Fibroblast of lung (primary cell): ENCODE measurements around the gene SMIM17. TPM values are rescaled to one million over a fixed set of nuclear protein-coding genes. Genes with fewer than 3 reads are reported as not detected.

ENCODE experiments used
- DNase-seq, 2 donors: peaks; one replicate each; pipeline versions ENCODE4 v3.0.0 to v3.0.0-alpha.2; 2010; ENCODE audit warnings: low read depth in 2 of 2
- H2AFZ ChIP-seq: 2 replicates; pipeline ENCODE4 v1.5.1; 2012; ENCODE audit warnings: low read length, control low read depth, inconsistent platforms
- H3K27ac ChIP-seq: 2 replicates; pipeline ENCODE4 v1.5.1; 2011; ENCODE audit warnings: low read length, control low read depth; ENCODE audit not compliant: insufficient read depth
- H3K27me3 ChIP-seq: 2 replicates; pipeline ENCODE4 v1.5.1; 2011; ENCODE audit warnings: mild to moderate bottlenecking, low read length; ENCODE audit not compliant: control insufficient read depth, insufficient read depth
- H3K36me3 ChIP-seq: 2 replicates; pipeline ENCODE4 v1.5.1; 2011; ENCODE audit warnings: low read length; ENCODE audit not compliant: control insufficient read depth, insufficient read depth
- H3K4me1 ChIP-seq: 2 replicates; pipeline ENCODE4 v1.5.1; 2011; ENCODE audit warnings: low read length; ENCODE audit not compliant: control insufficient read depth, insufficient read depth; ENCODE audit errors: extremely low read depth
- H3K4me2 ChIP-seq: 2 replicates; pipeline ENCODE4 v1.5.1; 2011; ENCODE audit warnings: low read length, control low read depth; ENCODE audit not compliant: insufficient read depth; ENCODE audit errors: extremely low read depth
- H3K4me3 ChIP-seq, 4 experiments: fragments of 200-600 bp in 1 of 4; sonication (generic) in 1 of 4; replicated peaks in 1 of 4; 2 replicates each; pipeline ENCODE4 v1.5.1; 2011 to 2016; ENCODE audit warnings: low read length in 4 of 4, low read depth in 3 of 4, mild to moderate bottlenecking in 3 of 4, control low read depth in 2 of 4, inconsistent platforms in 1 of 4, mixed read lengths in 1 of 4; ENCODE audit not compliant: insufficient read depth in 1 of 4; ENCODE audit errors: control extremely low read depth in 1 of 4
- H3K79me2 ChIP-seq: 2 replicates; pipeline ENCODE4 v1.5.1; 2012; ENCODE audit warnings: mild to moderate bottlenecking, low read length, inconsistent platforms; ENCODE audit not compliant: control insufficient read depth, insufficient read depth
- H3K9ac ChIP-seq: 2 replicates; pipeline ENCODE4 v1.5.1; 2011; ENCODE audit warnings: mild to moderate bottlenecking, low read length, control low read depth; ENCODE audit not compliant: insufficient read depth
- H3K9me3 ChIP-seq: 2 replicates; pipeline ENCODE4 v1.5.1; 2012; ENCODE audit warnings: low read depth, low read length; ENCODE audit not compliant: control insufficient read depth, insufficient read depth
- H4K20me1 ChIP-seq: 2 replicates; pipeline ENCODE4 v1.5.1; 2011; ENCODE audit warnings: low read length; ENCODE audit not compliant: control insufficient read depth, insufficient read depth; ENCODE audit errors: extremely low read depth
- CTCF ChIP-seq, 2 donors: IDR thresholded peaks in 1 of 2; conservative IDR thresholded peaks in 1 of 2; 1 replicate in 1 of 2; 2 replicates in 1 of 2; pipeline ENCODE4 v1.5.1; 2011 to 2012; ENCODE audit warnings: low read length in 2 of 2, control low read depth in 1 of 2, inconsistent platforms in 1 of 2, low read depth in 1 of 2, mild to moderate bottlenecking in 1 of 2
- EZH2 ChIP-seq: IDR thresholded peaks from 2 replicates; pipeline ENCODE4 v1.5.1; 2012; ENCODE audit warnings: low read length, control low read depth, mild to moderate bottlenecking; ENCODE audit errors: missing control alignments
- polyA plus RNA-seq, 2 donors: library from polyadenylated mRNA; depleted of rRNA in 1 of 2; stranded (reverse) in 1 of 2; unstranded in 1 of 2; fragments of >200 nt; gene quantifications; 2 replicates each; pipeline ENCODE4 v1.2.1, GENCODE V29; 2011 to 2012; ENCODE audit warnings: missing spikeins in 1 of 2
- total RNA-seq: library from RNA; depleted of rRNA; stranded (reverse); fragments of >200 nt; gene quantifications from 2 replicates; pipeline ENCODE4 v1.2.1, GENCODE V29; 2014

Gene SMIM17
- total and polyA plus RNA-seq, 2 donors (not counting 1 experiment from before 2014, with no cell fraction given): 0.33 to 0.43 TPM

- H2AFZ ChIP-seq: no peak overlapping the region
- H3K4me1 ChIP-seq: no peaks in the 10 kb centered on the region
- no peak for TF ChIP-seq CTCF (conservative IDR thresholded peaks at IDR 0.05 in 1 of 2, IDR thresholded peaks at IDR 0.05 in 1 of 2; ENCODE audit: low read depth in 1 of 2, low read length in 2 of 2)
- TF ChIP-seq EZH2: no peak
- H4K20me1 ChIP-seq: no peaks in the 10 kb centered on the region
- H3K4me2 ChIP-seq: no peak overlapping the region
- no peaks in the 10 kb centered on the region for H3K36me3 ChIP-seq
- no peaks in the 10 kb centered on the region for H3K79me2 ChIP-seq
- H3K9ac ChIP-seq: no peak overlapping the region
- no peaks in the 10 kb centered on the region for H3K9me3 ChIP-seq
- H3K27me3 ChIP-seq: no peaks in the 10 kb centered on the region
- H3K4me3 ChIP-seq: no peak overlapping the region
- no peak overlapping the region for H3K27ac ChIP-seq
- no peak for DNase-seq
These were observed 21.1 kb downstream of the SMIM17 start for GRCh38 chr19:56663931-56664500.

GRCh38 chr19:56664511-56664910 lies 21.6 kb downstream of the SMIM17 start:
- Histone ChIP-seq H3K36me3 (no peaks in the 10 kb centered on the region), H3K27ac (no peak overlapping the region), H2AFZ (no peak overlapping the region), H3K4me3 (no peak overlapping the region), H3K27me3 (no peaks in the 10 kb centered on the region), H3K4me2 (no peak overlapping the region), H4K20me1 (no peaks in the 10 kb centered on the region), H3K4me1 (no peaks in the 10 kb centered on the region), H3K79me2 (no peaks in the 10 kb centered on the region), H3K9me3 (no peaks in the 10 kb centered on the region), H3K9ac (no peak overlapping the region)
- no peak for DNase-seq
- TF ChIP-seq EZH2 (no peak), CTCF (conservative IDR thresholded peaks at IDR 0.05 in 1 of 2, IDR thresholded peaks at IDR 0.05 in 1 of 2; ENCODE audit: low read depth in 1 of 2, low read length in 2 of 2) (no peak)

DNA sequence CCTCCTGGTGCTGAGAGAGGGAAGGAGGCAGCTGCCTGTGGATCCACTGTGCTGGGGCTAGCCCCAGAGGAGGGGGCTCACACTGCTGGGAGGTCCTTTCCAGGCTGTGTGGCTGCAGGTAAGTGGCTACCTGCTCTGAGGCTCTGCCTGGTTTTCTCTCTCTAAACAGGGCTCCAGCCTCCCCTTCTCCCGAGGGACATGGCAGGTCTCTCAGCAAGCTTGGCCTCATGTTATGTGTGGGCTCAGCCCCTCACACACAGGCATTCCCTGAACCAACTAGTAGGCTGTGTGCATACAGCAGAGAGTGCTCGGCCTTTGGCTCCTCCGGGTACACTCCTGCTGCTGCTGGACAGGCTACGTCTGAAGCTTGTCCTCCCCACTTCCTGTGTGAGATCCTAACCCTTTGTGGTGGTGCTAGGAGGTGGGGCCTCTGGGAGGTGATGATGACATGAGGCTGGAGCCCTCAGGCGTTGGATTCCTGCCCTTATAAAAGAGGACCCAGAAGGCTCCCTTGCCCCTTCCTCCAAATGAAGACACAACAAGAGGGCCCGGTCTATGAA lies 24.4 kb downstream of the SMIM17 start:
- Histone ChIP-seq H3K9me3 (no peaks in the 10 kb centered on the region), H3K27ac (no peak overlapping the region), H3K4me3 (no peak overlapping the region), H3K4me1 (no peaks in the 10 kb centered on the region), H4K20me1 (no peaks in the 10 kb centered on the region), H3K27me3 (no peaks in the 10 kb centered on the region), H3K36me3 (no peaks in the 10 kb centered on the region), H3K79me2 (no peaks in the 10 kb centered on the region), H2AFZ (no peak overlapping the region), H3K9ac (no peak overlapping the region), H3K4me2 (no peak overlapping the region)
- TF ChIP-seq EZH2: no peak
- no peak for TF ChIP-seq CTCF (conservative IDR thresholded peaks at IDR 0.05 in 1 of 2, IDR thresholded peaks at IDR 0.05 in 1 of 2; ENCODE audit: low read depth in 1 of 2, low read length in 2 of 2)
- DNase-seq: no peak
